ENCODE data around the gene RPS25.

- TF ChIP-seq, protein P1, sequence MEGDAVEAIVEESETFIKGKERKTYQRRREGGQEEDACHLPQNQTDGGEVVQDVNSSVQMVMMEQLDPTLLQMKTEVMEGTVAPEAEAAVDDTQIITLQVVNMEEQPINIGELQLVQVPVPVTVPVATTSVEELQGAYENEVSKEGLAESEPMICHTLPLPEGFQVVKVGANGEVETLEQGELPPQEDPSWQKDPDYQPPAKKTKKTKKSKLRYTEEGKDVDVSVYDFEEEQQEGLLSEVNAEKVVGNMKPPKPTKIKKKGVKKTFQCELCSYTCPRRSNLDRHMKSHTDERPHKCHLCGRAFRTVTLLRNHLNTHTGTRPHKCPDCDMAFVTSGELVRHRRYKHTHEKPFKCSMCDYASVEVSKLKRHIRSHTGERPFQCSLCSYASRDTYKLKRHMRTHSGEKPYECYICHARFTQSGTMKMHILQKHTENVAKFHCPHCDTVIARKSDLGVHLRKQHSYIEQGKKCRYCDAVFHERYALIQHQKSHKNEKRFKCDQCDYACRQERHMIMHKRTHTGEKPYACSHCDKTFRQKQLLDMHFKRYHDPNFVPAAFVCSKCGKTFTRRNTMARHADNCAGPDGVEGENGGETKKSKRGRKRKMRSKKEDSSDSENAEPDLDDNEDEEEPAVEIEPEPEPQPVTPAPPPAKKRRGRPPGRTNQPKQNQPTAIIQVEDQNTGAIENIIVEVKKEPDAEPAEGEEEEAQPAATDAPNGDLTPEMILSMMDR (IDR thresholded peaks at IDR 0.05) = no peak
- TF ChIP-seq POLR2A (IDR thresholded peaks at IDR 0.05) = no peak
- no peak for TF ChIP-seq POLR2AphosphoS5 (IDR thresholded peaks at IDR 0.05)
Measured at GRCh38 chr11:119025541-119025940, 7.4 kb upstream of the RPS25 start.
